Measurements from ENCODE around the gene IQSEC1. TPM values are rescaled to one million over a fixed set of nuclear protein-coding genes. Genes with fewer than 3 reads are reported as not detected.

The IQSEC1 gene
- polyA plus RNA-seq, 3 donors = 17.7 to 61.7 (median 30.3) TPM

DNA sequence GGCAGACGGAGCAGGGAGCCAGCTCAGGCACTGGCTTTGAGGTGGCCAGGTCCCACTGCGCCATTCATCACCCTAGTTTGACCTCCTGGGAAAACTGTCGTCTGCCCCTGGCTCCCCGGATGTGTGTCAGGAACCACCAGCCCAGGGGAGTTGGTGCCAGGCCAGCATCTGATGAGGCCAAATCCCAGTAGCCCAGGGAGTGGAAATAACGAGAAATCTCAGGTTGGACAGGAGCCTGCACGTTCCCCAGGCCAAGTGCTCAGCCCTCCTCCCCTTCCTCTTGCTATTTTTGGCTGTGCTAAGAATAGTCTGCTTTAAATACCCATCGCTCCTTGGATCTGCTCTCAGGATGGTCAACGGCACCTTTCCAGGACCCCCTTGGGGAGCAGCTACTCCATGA, 138.8 kb downstream of the IQSEC1 start:
- H3K79me2 ChIP-seq (ENCODE audit: insufficient read depth, low read length) = peaks cover 19% of the 10 kb centered on the region
- H3K27me3 Mint-ChIP-seq (ENCODE audit: low read depth in 3 of 3) = peaks cover 0 to 2% (median 0%) of the 10 kb centered on the region in 3 donors
- no peak overlapping the region for H3K4me2 ChIP-seq (replicated peaks; ENCODE audit: extremely low read depth, low read length, poor library complexity, severe bottlenecking)
- H3K4me3 Mint-ChIP-seq = no peak overlapping the region
- peaks cover 98 to 100% of the 10 kb centered on the region in 2 donors for H3K36me3 ChIP-seq (replicated peaks in 1 of 2; ENCODE audit: control insufficient read depth in 1 of 2, insufficient read depth in 2 of 2, low read length in 2 of 2)
- H3K4me1 ChIP-seq (ENCODE audit: control insufficient read depth in 1 of 2, insufficient read depth in 2 of 2, low read length in 2 of 2) = no peaks in the 10 kb centered on the region
- no peaks in the 10 kb centered on the region for H3K9me3 ChIP-seq (replicated peaks in 1 of 2; ENCODE audit: control insufficient read depth in 1 of 2, insufficient read depth in 1 of 2, low read length in 2 of 2)
- TF ChIP-seq, protein P1, sequence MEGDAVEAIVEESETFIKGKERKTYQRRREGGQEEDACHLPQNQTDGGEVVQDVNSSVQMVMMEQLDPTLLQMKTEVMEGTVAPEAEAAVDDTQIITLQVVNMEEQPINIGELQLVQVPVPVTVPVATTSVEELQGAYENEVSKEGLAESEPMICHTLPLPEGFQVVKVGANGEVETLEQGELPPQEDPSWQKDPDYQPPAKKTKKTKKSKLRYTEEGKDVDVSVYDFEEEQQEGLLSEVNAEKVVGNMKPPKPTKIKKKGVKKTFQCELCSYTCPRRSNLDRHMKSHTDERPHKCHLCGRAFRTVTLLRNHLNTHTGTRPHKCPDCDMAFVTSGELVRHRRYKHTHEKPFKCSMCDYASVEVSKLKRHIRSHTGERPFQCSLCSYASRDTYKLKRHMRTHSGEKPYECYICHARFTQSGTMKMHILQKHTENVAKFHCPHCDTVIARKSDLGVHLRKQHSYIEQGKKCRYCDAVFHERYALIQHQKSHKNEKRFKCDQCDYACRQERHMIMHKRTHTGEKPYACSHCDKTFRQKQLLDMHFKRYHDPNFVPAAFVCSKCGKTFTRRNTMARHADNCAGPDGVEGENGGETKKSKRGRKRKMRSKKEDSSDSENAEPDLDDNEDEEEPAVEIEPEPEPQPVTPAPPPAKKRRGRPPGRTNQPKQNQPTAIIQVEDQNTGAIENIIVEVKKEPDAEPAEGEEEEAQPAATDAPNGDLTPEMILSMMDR (IDR thresholded peaks at IDR 0.05) = no peak
- no peaks in the 10 kb centered on the region for H3K27me3 ChIP-seq (ENCODE audit: control insufficient read depth in 2 of 2, insufficient read depth in 2 of 2, low read length in 2 of 2)
- H3K36me3 Mint-ChIP-seq = peaks cover 90 to 98% of the 10 kb centered on the region in 2 donors
- DNase-seq = no peak
- H4K20me1 ChIP-seq (ENCODE audit: insufficient read depth, low read length) = peaks cover 100% of the 10 kb centered on the region
- no peak overlapping the region for H2AFZ ChIP-seq (ENCODE audit: insufficient read depth, low read depth, low read length, poor library complexity, severe bottlenecking)
- intact Hi-C loops (cut with micrococcal nuclease) = no loop called here
- H3K27ac ChIP-seq (ENCODE audit: low read depth in 1 of 2, low read length in 2 of 2) = no peak overlapping the region
- no peaks in the 10 kb centered on the region for H3K9me3 Mint-ChIP-seq
- H3K27ac Mint-ChIP-seq = peak overlapping the region in 1 of 7 donors; percentile 61
- H3K4me3 ChIP-seq (replicated peaks in 1 of 3; ENCODE audit: low read depth in 2 of 3, low read length in 3 of 3) = no peak overlapping the region
- H3K9ac ChIP-seq (ENCODE audit: insufficient read depth, low read length, poor library complexity, severe bottlenecking) = no peak overlapping the region
- H3K4me1 Mint-ChIP-seq = peaks cover 2% of the 10 kb centered on the region
- 45% methylated on average over 7 of the region's 8 CpGs for WGBS (ENCODE audit: insufficient coverage)

DNA sequence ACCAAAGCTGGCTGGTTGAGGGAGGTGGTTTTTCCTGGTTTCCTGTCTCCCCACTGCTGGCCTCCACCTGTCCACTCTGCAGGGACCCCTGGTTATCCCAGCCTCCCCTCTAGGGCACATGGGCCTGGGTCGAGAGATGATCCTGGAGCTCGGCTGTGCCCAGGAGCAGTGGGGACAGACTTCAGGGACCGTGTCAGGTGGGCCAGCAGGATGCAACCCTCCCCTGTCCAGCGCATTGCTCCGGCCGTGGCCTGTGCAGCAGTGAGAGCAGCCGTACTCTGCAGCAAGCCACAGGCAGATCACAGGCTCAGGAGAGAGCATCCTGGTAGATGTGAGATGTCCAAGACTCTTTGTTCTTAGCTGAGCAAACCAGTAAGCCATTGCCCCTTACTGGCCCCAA, 139.3 kb downstream of the IQSEC1 start:
- H3K27ac ChIP-seq (ENCODE audit: low read depth in 1 of 2, low read length in 2 of 2) = no peak overlapping the region
- H3K27me3 Mint-ChIP-seq (ENCODE audit: low read depth in 3 of 3) = peaks cover 0 to 2% (median 0%) of the 10 kb centered on the region in 3 donors
- H2AFZ ChIP-seq (ENCODE audit: insufficient read depth, low read depth, low read length, poor library complexity, severe bottlenecking) = no peak overlapping the region
- H3K4me1 Mint-ChIP-seq = peaks cover 2% of the 10 kb centered on the region
- no peaks in the 10 kb centered on the region for H3K9me3 Mint-ChIP-seq
- no peak overlapping the region for H3K4me3 Mint-ChIP-seq
- no peaks in the 10 kb centered on the region for H3K9me3 ChIP-seq (replicated peaks in 1 of 2; ENCODE audit: control insufficient read depth in 1 of 2, insufficient read depth in 1 of 2, low read length in 2 of 2)
- H3K36me3 Mint-ChIP-seq = peaks cover 90 to 98% of the 10 kb centered on the region in 2 donors
- H3K9ac ChIP-seq (ENCODE audit: insufficient read depth, low read length, poor library complexity, severe bottlenecking) = no peak overlapping the region
- intact Hi-C loops (cut with micrococcal nuclease) = no loop called here
- H3K27me3 ChIP-seq (ENCODE audit: control insufficient read depth in 2 of 2, insufficient read depth in 2 of 2, low read length in 2 of 2) = no peaks in the 10 kb centered on the region
- TF ChIP-seq, protein P1 (IDR thresholded peaks at IDR 0.05) = no peak
- no peak overlapping the region for H3K4me2 ChIP-seq (replicated peaks; ENCODE audit: extremely low read depth, low read length, poor library complexity, severe bottlenecking)
- H3K4me1 ChIP-seq (ENCODE audit: control insufficient read depth in 1 of 2, insufficient read depth in 2 of 2, low read length in 2 of 2) = no peaks in the 10 kb centered on the region
- no peak for DNase-seq
- H3K4me3 ChIP-seq (replicated peaks in 1 of 3; ENCODE audit: low read depth in 2 of 3, low read length in 3 of 3) = no peak overlapping the region
- H3K27ac Mint-ChIP-seq = peak overlapping the region in 1 of 7 donors; percentile 33
- peaks cover 98 to 100% of the 10 kb centered on the region in 2 donors for H3K36me3 ChIP-seq (replicated peaks in 1 of 2; ENCODE audit: control insufficient read depth in 1 of 2, insufficient read depth in 2 of 2, low read length in 2 of 2)
- 92% methylated on average over 2 of the region's 7 CpGs for WGBS (ENCODE audit: insufficient coverage)
- peaks cover 100% of the 10 kb centered on the region for H4K20me1 ChIP-seq (ENCODE audit: insufficient read depth, low read length)
- peaks cover 23% of the 10 kb centered on the region for H3K79me2 ChIP-seq (ENCODE audit: insufficient read depth, low read length)
